22Rv1 (cell line): Measurements from ENCODE around the gene SLC12A2.

Experiments
- CTCF ChIP-seq: fragments of 450-650 bp; IDR thresholded peaks from 2 replicates; pipeline ENCODE4 v1.5.1; 2017; ENCODE audit warnings: mild to moderate bottlenecking
- ZFX ChIP-seq: fragments of 450-650 bp; IDR thresholded peaks from 2 replicates; pipeline ENCODE4 v1.6.1; 2017; ENCODE audit warnings: antibody characterized with exemption, borderline replicate concordance

- TF ChIP-seq CTCF (no peak), ZFX (no peak)
Observed at GRCh38 chr5:128228008-128228407, 144.4 kb downstream of the SLC12A2 start.
